Endometrium (tissue), 2 donors: ENCODE data around the gene MRPS6.

Experiments used
- FAIRE-seq: peaks from 2 replicates; lab custom pipeline; 2012; peaks lifted over from hg19 to GRCh38; lab: Jason Lieb, UNC
- donor health status: control.
- donor health status: control.

MRPS6 gene

DNA sequence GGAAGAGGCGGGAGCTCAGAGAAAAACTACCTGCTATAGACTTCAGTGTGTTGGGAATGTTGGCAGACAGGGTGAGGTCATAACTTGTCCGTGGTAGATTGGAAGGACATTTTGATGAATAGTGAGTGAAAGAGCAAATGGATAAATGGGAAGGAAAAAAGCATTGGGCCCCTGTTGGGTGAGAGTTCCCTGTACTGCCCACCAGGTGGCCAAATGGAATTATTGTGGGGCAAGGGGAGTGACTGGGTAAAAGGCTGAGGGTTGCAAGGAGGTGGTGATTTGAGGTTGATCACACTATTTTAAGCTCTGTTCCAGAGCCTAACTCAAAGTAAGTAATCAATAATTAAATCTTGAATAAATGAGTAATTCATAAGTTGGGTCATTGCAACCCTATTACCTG is 60.4 kb downstream of the MRPS6 start:
- no peak for FAIRE-seq

DNA sequence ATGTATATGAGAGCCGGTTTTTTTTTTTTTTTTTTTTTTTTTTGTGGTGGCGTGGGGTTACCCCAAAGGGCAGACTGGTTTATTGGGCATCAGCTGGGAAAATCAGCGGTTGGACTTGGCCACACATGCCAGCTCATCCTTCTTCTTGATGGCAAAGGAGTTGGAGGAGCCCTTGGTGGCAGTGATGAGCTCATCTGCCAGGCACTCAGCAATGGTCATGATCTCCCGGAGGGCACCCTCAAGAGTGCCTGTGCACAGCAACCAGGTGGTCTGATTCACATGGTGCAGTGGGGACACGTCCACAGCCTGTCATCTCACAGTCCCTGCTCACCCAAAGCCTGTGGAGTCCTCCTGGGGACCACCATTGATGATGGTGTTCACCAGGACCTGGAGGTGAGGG is 62.0 kb downstream of the MRPS6 start:
- FAIRE-seq: no peak

DNA sequence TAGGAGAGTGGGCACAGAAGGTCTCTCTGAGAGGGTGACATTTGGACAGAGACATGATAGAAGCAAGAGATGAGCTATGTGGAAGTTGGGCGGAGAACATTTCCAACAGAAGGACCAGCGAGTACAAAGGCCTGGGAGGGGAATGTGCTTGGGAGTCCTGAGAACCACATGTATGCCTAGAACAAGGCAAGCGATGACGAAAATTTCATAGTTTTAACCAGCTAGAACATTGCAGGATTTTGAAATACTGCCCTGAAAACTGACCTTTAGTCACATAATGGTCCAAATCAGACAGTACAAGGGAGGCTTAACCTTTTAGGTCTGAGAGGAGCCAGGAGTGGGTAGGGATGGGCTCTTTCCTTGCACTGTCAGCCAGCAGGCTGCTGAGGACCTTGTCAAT is 68.0 kb downstream of the MRPS6 start:
- no peak for FAIRE-seq

DNA sequence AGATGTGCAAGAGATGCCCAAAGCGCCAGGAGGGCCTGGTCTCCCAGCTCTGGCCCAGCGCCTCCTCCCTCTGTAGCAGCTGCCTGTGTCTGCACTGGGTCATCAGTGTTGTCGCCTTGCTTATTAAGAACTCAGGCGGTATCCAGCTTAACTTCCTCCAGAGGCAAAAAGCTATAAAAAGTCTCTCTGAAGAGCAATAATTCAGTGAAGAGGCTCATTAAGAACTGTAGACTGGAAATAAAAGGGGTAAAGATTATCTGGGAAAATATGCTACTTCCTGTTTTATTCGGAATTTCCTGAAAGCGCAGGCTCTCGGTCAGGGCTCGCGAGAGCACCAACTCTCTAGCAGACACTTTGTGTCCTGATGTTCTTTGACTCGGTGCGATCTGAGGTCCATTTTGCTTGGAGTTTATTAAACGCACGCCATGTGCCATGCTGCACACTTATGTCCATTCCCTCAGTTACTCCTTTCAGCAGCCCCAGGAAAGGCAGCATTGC is 70.4 kb downstream of the MRPS6 start:
- no peak for FAIRE-seq

DNA sequence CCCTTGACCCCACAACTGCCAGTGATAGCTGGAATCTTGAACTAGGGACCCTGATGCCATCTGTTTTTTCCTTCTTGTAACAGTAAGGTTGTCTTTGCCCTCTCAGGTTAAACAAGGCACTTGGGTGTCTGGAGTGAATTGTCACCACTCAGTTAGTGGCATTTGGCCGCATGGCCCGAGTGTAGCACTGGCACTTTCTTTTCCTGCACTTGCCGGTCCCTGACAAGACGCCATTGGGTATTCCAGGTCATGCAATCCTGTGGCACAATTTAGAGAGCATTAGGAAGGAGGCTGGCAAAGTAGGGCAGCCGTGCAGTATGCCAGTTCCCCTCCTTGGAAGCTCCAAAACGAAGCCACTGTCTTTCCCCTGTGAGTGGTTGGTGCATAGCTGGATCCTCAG is 70.8 kb downstream of the MRPS6 start:
- no peak for FAIRE-seq

DNA sequence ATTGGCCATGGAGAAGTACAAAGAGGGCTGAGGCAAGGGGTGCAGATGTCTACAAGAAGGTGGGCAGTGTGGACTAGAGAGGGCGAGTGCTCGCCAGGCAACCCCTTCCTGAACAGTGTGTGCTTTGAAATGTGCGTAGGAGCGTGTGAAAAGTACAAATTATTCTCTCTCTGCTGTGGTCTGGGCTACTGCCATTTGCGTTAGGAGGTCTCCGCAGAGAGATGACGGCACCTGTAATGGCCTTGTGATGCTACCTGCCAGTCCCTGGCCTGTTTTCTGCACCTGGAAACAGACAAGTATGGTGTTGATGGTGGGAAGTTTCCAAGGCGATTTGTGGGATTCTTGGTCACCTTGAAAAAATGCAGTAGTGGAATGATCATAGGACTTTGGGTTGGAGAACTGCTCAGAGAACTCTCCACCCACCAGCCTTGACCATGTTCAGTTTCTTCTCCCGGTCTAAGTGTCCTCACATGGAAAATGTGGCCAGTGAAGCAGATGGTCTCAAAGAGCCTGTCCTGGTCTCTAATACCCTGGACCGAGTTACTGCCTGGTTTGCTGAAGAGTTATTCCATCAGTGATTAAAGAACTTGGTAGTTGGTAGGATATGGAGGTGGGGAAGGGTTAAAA is 74.5 kb downstream of the MRPS6 start:
- FAIRE-seq: no peak

DNA sequence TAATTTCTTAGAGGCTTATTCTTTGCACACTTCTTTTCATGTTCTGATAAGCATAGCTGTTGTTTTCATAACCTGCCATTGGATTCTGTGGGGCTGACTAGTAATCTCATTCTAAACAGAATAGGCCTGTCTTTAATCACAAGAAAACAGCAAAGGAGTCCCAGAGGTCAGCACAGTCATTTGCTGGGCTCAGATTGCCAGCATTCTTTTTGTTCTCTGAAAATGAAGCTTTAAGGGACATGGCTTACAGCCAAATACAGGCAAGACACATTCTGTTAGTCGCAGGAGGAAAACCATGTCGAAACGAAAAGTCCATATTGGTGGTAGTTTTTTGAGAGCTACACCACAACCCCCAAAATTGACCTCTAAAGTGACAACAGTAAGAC is 75.0 kb downstream of the MRPS6 start:
- FAIRE-seq: peak; percentile 72

DNA sequence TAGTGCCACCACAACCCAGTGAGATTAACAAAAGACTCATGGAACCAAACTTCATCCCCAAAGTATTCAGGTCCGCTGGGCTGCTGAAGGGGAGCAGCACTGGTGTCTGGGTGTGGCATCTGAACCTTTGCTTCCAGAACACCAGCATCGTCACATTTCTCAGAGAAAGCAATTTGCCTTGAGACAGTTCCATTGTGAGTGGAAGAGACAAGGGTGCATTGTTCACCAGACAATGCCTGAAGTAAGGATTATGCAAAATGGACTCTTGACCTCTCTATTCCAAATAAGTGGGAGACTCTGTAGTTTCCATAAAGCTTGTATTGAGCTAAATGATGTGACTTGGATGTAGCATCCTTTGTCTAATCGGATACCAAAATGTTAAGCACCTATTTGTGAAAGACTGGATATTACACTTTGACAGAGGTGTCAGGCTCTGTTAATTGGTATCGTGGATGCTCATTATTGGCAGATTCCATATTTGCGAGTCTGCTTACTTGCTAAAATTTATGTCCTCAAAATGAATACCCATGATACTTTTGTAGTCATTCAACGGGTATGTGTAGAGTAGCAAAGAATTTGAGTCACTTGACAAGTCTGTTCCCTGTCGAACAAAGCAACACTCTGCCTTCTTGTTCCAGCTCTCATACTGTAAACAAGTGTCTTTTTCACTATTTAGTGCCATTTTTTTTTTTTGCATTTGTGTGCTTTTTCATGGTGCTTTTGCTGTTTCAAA is 75.6 kb downstream of the MRPS6 start:
- no peak for FAIRE-seq

DNA sequence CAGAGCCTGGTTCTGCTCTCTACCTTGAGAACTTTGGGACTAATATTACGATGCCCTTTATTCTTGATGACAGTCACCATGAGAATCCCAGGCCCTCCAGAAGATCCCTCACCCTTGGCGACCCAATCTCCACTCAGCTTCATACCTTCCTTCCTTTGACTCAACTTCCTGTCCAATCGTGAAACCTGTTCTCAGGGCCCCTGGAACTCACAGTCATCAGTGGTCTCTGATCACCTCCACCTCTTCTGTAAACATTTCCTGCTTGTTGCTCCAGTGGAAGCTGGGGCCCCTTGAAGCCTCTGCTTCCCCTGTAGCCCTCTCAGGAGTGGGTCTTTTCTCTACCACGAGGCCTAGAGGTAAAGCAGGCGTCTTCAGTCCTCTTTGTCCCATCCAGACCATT is 79.1 kb downstream of the MRPS6 start:
- no peak for FAIRE-seq

DNA sequence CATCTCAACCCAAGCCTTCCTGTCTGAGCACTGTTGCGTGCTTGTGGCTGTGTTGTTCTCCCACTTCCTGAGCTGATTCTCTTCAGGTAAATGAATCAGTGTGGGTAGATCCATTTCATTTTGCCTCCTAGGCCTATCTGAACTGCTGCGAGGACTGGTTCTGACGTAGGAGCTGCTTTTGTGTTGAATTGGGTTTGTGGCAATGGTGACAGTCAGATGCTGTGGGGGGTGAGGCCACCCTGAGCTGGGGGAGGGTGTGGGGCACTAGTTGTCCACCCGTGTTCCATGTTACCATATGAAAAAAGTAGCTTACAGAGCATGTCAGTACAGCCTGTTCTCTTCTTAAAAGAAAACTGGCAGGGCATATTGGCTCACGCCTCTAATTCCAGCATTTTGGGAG is 81.5 kb downstream of the MRPS6 start:
- no peak for FAIRE-seq

DNA sequence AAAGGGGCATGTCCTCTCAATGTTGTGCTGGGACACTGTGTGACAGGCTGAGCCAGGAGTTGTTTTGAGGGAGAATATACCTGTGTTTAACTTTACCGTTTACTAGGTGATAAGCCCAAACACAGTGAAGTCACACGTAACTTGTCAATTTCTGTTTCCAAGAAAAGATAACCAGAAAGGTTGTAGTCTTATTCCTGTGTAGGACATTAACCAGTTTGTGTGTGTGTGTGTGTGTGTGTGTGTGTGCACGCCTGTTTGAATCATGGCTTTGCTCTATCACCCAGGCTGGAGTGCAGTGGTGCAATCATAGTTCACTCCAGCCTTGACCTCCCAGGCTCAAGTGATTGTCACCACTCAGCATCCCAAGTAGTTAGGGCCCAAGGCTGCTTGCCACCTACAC is 83.6 kb downstream of the MRPS6 start:
- no peak for FAIRE-seq

DNA sequence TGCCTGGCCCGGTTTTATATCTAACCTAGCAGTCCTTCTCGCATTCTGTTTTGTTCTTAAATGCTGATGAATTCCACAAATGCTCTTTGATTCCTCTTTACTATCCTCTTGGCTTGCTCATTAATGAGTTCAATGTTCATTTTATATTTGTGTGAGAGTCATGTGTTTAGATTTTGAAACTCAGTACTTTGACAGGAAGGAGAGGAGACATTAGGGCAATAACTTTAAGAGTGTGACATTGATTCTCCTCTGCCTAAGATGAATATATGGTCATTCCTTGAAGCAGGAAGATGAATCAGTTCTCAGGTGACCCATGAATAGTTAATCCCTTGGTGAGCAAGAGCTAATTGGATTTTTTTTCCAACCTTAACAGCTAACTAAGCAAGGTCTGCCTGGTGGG is 84.1 kb downstream of the MRPS6 start:
- peak; percentile 43 for FAIRE-seq

DNA sequence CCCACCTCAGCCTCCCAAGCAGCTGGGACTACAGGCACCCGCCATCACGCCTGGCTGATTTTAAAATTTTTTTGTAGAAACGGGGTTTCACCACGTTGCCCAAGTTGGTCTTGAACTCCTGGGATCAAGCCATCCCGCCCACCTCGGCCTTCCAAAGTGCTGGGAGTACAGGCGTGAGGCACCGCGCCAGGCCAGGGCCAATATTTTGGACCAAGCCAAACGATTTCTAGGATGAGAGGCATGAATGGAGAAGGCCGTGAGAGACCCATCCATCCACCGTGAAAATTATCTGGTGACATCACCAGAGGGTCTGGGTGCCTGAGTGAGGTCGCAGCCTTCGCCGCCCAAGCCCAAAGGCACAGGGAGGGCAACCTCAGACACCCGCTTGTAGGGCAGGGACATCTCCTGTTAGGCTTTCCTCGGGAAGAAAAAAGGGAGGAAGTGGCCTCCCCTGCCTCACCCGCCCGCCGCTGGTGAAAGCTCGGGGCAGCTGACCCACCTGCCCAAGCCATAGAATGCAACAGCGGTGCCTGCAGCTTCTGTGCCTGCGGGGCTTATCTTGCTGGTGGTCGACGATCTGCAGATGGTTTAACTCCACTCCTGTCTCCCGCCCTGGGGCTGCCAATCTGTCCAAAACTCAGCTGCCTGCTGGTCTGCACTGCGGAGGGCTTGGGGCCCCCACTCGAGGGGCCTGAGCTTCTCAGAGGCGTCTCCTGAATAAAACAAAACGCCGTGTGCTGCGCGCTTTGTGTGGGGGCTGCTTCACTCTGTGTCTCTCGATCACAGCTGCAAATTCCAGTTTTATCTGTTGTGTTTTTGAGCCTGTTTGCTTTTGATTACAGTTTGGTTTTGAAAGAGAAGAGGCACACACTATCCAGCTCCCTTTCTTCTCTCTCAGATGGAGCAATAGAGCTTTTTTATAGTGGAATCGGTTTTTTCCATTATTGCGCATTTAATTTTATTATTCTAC is 85.8 kb downstream of the MRPS6 start:
- no peak for FAIRE-seq

DNA sequence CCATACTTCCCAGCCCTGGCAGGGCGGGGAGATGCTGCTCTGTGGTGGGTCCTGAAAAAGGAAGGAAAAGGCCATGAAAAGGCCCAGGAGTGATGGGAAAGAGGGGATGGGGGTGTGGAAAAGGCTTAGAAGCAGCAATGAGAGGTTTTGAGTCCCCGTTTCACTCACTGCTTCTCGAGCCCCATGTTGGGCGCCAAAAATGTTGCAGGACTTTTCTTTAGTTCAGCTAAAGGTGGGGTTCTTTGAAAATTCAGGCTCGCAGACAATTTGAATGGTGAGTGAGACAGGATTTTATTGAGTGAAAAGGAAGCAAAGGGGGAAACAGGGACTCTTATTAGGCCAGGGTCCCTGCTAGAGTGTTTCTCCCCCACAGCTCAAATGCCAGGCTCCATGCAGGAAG is 93.1 kb downstream of the MRPS6 start:
- FAIRE-seq: no peak

DNA sequence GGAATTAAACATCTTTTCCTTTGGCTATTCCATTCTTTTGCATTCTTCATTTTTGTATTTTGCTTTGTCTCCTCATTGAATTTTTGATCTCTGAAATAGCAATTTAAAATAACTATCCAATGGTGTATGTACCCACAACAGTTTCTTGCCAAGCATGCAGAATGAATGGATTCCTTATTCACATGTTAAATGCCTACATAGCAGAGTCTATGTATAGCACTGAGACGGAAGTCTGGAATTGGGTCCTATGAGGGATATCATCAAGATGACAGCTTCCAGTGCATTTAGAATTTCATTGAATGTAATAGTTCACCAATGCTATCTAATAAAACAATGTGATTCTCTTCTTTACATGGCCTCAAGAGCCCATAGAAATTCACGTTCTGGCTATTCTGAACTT is 97.5 kb downstream of the MRPS6 start:
- FAIRE-seq: no peak

DNA sequence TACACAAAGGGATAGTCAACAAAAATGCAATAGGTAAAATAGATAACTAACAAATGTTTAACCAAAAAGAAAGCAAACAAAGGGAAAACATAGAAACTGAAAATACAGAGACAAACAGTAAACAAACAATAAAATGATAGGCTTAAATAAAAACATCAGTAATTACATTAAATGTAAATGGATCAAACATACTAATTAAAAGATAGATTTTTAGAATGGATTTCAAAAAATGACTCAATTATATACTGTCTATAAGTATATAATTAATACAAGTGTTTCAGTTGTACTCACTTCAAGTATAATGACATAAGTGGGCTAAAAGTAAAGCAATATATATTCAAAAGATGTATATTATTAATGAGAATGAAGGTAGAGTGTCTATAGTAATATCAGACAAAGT is 101.1 kb downstream of the MRPS6 start:
- peak; percentile 81 for FAIRE-seq

DNA sequence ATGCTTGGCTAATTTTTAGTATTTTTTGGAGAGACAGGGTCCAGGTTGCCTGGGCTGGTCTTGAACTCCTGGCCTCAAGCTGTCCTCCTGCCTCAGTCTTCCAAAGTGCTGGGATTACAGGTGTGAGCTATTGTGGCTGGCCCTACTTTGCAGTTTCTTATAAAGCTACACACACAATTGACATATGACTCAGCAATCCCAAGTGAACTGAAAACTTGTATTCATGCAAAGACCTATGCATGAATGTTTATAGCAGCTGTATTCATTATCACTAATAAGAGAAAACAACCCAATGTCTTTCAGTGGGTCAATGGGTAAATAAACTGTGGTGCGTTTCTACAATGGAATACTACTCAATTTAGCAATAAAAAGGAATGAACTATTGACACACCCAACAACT is 103.1 kb downstream of the MRPS6 start:
- FAIRE-seq: no peak

DNA sequence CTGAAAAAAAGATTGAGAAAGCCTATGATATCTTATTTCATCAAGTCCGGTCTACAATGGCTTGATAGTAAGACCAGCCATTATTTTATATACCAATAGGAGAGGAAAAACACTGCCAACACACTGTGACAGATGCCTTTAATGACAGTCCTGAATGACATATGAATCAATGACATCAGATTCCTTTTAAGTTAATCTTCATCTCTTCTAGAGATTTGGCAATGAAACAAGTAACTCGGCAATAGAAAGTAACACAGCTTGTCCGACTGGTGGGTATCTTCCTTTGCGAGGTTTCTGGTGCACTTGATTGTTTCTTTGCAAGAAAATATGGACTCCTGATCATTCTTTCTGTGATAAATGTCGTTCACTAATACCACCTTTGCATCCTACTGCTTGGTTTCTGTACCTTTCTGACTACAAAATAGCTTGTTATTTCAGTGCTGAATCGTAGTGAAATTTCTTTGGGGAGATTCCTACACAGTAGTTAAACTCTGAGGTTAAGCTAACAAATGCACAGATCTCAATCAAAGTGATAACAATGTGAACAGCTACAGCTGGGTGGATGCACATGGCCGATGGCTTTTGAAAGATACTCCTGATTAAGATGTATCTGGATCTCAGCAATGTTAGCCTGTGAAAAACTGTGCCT is 104.7 kb downstream of the MRPS6 start:
- no peak for FAIRE-seq

DNA sequence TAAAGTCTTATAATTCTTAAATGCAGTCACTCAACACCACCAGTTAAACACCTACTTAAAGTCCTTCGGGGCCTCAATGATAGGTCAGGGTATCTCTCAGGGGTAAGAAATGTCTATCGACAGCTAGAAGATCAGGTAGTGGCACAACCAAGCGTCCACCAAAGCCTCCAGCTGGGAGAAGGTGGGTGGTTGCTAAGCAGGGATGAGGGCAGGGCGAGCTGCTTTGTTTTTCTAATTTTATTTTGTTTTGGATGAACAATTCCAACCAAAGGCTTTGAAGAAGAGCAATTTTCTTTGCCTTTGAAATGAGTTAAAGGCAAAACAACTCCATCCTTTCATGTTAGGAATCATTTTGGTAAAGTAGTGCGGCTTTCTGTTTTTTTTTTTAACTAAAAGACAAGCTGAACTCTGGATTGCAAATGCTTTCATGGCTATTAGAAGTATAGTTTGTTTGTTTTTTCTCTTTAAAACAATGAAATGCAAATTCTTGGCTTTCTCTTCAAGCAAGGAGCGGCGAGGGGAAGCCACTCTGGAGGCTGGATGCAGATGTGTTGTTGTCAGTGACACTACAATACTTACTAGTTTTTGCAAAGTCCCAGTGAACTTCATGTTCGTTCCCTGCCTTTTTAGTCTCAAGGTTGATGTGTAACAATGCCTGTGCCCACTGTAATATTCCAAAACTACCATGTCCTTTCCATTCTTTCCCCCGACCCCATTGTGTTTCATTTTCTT is 106.0 kb downstream of the MRPS6 start:
- FAIRE-seq: peak; percentile 98

DNA sequence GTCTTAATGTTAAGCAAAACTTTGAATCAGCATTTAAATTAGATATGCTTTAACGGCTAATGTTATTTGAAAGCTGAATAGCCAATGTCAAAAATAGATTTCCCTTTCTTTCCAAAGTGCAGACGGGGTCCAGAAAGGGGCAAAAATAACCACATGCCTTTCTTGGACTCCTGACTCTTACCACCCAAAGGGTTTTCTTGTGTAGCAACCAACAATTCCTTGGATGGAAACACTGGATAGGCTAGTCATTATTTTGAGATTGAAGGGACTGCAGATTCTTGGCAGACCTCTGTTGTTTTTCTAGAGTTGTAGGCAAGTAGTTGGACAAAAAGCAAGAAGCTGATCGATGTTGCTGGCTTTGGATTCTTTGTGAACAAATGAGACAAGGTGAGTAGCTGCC is 107.0 kb downstream of the MRPS6 start:
- no peak for FAIRE-seq

DNA sequence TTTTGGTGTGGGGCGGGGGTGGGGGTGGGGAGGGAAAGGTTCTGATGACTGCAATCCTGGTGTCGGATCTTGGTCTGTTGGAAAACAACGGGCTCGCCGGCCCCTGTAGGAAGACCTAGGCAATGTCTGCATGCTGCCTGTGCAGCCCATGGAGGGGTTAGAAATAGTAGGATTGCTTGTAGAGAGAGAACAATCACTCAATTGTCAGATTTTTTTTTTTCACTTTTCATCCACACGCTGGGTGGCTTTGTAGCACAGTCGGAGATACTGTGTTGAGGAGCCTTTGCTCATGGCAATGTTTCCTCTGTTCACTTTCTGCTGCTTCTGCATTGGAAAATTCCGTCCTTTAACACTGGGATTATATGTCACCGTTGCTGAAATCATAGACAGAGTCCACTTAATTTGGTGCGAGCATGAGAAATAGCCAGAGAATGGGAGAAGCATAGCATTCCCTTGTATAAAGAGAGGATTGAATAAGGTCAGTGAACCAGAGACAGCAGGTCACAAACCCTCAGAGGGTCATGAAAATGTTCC is 107.5 kb downstream of the MRPS6 start:
- FAIRE-seq: no peak
